ENCODE measurements around the gene KRT7. TPM values are rescaled to one million over a fixed set of nuclear protein-coding genes. Genes with fewer than 3 reads are reported as not detected.

The KRT7 gene
- total and polyA plus RNA-seq, 2 donors (not counting 3 experiments of a cell fraction or from before 2014, with no cell fraction given): 120 to 293 TPM

DNA sequence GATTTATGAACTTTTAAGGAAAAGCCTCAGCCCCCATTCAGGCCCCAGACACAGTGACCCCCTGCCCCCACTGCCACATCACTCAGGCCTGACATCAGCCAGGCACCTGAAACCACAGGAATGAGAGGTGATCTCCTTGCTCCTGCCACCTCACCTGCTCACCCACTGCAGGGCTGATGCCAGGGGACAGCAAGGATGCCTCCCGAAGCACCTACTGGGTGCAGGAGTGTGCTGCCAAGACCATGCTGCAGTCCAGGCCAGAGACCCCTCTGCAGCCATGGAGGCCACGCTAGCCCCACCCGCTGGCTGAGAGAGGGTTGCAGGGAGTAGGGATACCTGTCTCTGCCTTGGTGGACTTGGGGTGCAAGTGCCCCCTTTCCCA, 18.6 kb upstream of the KRT7 start:
- intact Hi-C loops (cut with micrococcal nuclease): loop anchor here (10.0 kb wide), 1 partner anchor 660 kb away; no protein-coding TSS in a partner anchor
- peaks cover 33% of the 10 kb centered on the region for H3K4me1 ChIP-seq (ENCODE audit: control insufficient read depth, extremely low read depth, insufficient read depth, low read length)

DNA sequence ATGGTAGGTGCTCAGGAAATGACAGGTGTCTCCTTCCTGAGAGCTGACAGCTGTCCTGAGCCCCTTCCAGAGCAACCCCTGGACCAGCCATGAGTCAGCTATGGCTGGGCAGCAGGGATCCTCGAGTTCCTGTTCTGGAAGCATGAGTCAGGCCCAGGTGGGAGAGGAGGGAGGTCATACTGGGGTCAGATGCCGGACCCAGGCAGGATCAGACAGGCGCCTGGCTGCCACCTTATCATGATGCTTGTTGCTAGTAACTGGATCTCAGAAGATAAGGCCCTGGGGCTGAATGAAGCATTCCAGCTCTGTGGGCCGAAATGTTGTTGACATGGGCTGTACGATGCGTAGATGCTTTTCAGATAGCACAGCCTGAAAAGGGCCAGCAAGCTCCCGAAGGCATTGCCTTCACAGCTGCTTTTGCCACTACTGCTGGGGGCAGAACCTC, 17.4 kb upstream of the KRT7 start:
- peak overlapping the region; percentile 32 for H3K4me2 ChIP-seq (ENCODE audit: insufficient read depth, low read length)
- H3K4me3 ChIP-seq (replicated peaks in 1 of 3; ENCODE audit: insufficient read depth in 1 of 3, low read depth in 1 of 3, low read length in 3 of 3): no peak overlapping the region
- TF ChIP-seq, protein P1, sequence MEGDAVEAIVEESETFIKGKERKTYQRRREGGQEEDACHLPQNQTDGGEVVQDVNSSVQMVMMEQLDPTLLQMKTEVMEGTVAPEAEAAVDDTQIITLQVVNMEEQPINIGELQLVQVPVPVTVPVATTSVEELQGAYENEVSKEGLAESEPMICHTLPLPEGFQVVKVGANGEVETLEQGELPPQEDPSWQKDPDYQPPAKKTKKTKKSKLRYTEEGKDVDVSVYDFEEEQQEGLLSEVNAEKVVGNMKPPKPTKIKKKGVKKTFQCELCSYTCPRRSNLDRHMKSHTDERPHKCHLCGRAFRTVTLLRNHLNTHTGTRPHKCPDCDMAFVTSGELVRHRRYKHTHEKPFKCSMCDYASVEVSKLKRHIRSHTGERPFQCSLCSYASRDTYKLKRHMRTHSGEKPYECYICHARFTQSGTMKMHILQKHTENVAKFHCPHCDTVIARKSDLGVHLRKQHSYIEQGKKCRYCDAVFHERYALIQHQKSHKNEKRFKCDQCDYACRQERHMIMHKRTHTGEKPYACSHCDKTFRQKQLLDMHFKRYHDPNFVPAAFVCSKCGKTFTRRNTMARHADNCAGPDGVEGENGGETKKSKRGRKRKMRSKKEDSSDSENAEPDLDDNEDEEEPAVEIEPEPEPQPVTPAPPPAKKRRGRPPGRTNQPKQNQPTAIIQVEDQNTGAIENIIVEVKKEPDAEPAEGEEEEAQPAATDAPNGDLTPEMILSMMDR (IDR thresholded peaks at IDR 0.05; ENCODE audit: extremely low read depth in 1 of 2, insufficient read depth in 1 of 2, low read depth in 1 of 2, low read length in 2 of 2): no peak
- peak; percentile 28 for TF ChIP-seq POLR2A (IDR thresholded peaks at IDR 0.05; ENCODE audit: low read depth, low read length)
- TF ChIP-seq POLR2AphosphoS5 (IDR thresholded peaks at IDR 0.05; ENCODE audit: insufficient read depth, low read depth, low read length): peak; percentile 95
- TF ChIP-seq, protein P2, sequence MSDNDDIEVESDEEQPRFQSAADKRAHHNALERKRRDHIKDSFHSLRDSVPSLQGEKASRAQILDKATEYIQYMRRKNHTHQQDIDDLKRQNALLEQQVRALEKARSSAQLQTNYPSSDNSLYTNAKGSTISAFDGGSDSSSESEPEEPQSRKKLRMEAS (IDR thresholded peaks at IDR 0.05; ENCODE audit: insufficient read depth, insufficient read length): no peak
- peak; percentile 98 for TF ChIP-seq FOS (IDR thresholded peaks at IDR 0.05; ENCODE audit: borderline replicate concordance, insufficient read depth, low read length)
- peak; percentile 70 for TF ChIP-seq JUN (IDR thresholded peaks at IDR 0.05; ENCODE audit: borderline replicate concordance, insufficient read depth, insufficient read length, low read depth)
- TF ChIP-seq EZH2 (IDR thresholded peaks at IDR 0.05; ENCODE audit: borderline replicate concordance, low read depth, low read length, severe bottlenecking): no peak
- TF ChIP-seq MYC (IDR thresholded peaks at IDR 0.05; ENCODE audit: low read depth, low read length): peak; percentile 54
- peak; percentile 96 for TF ChIP-seq GATA2 (IDR thresholded peaks at IDR 0.05; ENCODE audit: insufficient read depth, insufficient read length, low read depth, low read length)
- H3K9me3 ChIP-seq (replicated peaks; ENCODE audit: control insufficient read depth, insufficient read depth, low read length): no peaks in the 10 kb centered on the region
- no TSS peak for BruUV-seq (replicated peaks)
- dilution Hi-C loops (cut with MboI; ENCODE audit: extremely low pct_ligation_motif_present, low sequenced_read_pairs): no loop called here
- H2AFZ ChIP-seq (ENCODE audit: low read depth, low read length): no peak overlapping the region
- peak overlapping the region; percentile 96 for H3K27ac ChIP-seq (ENCODE audit: insufficient read depth, low read depth, low read length)
- FAIRE-seq (peak; percentile 96), DNase-seq (ENCODE audit: low read depth, low spot score) (peak; percentile 89)
- H3K79me2 ChIP-seq (ENCODE audit: control insufficient read depth, insufficient read depth, low read length): no peaks in the 10 kb centered on the region
- H3K27me3 ChIP-seq (ENCODE audit: control insufficient read depth in 2 of 2, insufficient read depth in 2 of 2, low read length in 2 of 2): no peaks in the 10 kb centered on the region
- H3K36me3 ChIP-seq (ENCODE audit: control insufficient read depth in 2 of 2, extremely low read depth in 1 of 2, insufficient read depth in 2 of 2, low read length in 2 of 2): no peaks in the 10 kb centered on the region
- ChIA-PET POLR2A (interaction anchor here (2.5 kb wide), 1 partner anchor 23 kb away, joined by 13 read pairs; the partner anchor contains the start of gene KRT80), CTCF (interaction anchor here (0.6 to 8.1 kb wide), 14 partner anchors 8 to 655 kb away, joined by 3 to 138 read pairs (median 4); partner anchors contain the start of genes KRT7 and KRT80)
- peaks cover 33% of the 10 kb centered on the region for H3K4me1 ChIP-seq (ENCODE audit: control insufficient read depth, extremely low read depth, insufficient read depth, low read length)
- H4K20me1 ChIP-seq (replicated peaks; ENCODE audit: control insufficient read depth, extremely low read depth, insufficient read depth, low read length): no peaks in the 10 kb centered on the region
- no peaks in the 10 kb centered on the region for H3K9me1 ChIP-seq (replicated peaks; ENCODE audit: control insufficient read depth, extremely low read depth, insufficient read depth, low read length)
- intact Hi-C loops (cut with micrococcal nuclease): loop anchor here (1.0 to 10.0 kb wide), 3 partner anchors 15 to 659 kb away; no protein-coding TSS in a partner anchor
- H3K9ac ChIP-seq (replicated peaks; ENCODE audit: extremely low read depth, insufficient read depth, low read length): peak overlapping the region; percentile 62

More for the DNA sequence above, 18.6 kb upstream of the KRT7 start:
- dilution Hi-C loops (cut with MboI; ENCODE audit: extremely low pct_ligation_motif_present, low sequenced_read_pairs): no loop called here
- no peak for DNase-seq (ENCODE audit: low read depth, low spot score)
- BruUV-seq (replicated peaks): no TSS peak
- Histone ChIP-seq H3K9me3 (replicated peaks; ENCODE audit: control insufficient read depth, insufficient read depth, low read length) (no peaks in the 10 kb centered on the region), H3K4me2 (ENCODE audit: insufficient read depth, low read length) (no peak overlapping the region), H4K20me1 (replicated peaks; ENCODE audit: control insufficient read depth, extremely low read depth, insufficient read depth, low read length) (no peaks in the 10 kb centered on the region), H3K27ac (ENCODE audit: insufficient read depth, low read depth, low read length) (peak overlapping the region; percentile 96), H3K36me3 (ENCODE audit: control insufficient read depth in 2 of 2, extremely low read depth in 1 of 2, insufficient read depth in 2 of 2, low read length in 2 of 2) (no peaks in the 10 kb centered on the region), H3K9me1 (replicated peaks; ENCODE audit: control insufficient read depth, extremely low read depth, insufficient read depth, low read length) (no peaks in the 10 kb centered on the region), H2AFZ (ENCODE audit: low read depth, low read length) (no peak overlapping the region), H3K27me3 (ENCODE audit: control insufficient read depth in 2 of 2, insufficient read depth in 2 of 2, low read length in 2 of 2) (no peaks in the 10 kb centered on the region), H3K9ac (replicated peaks; ENCODE audit: extremely low read depth, insufficient read depth, low read length) (no peak overlapping the region), H3K4me3 (replicated peaks in 1 of 3; ENCODE audit: insufficient read depth in 1 of 3, low read depth in 1 of 3, low read length in 3 of 3) (no peak overlapping the region), H3K79me2 (ENCODE audit: control insufficient read depth, insufficient read depth, low read length) (no peaks in the 10 kb centered on the region)
- TF ChIP-seq, protein P1 (IDR thresholded peaks at IDR 0.05; ENCODE audit: extremely low read depth in 1 of 2, insufficient read depth in 1 of 2, low read depth in 1 of 2, low read length in 2 of 2): no peak
- TF ChIP-seq EZH2 (IDR thresholded peaks at IDR 0.05; ENCODE audit: borderline replicate concordance, low read depth, low read length, severe bottlenecking) (no peak), MYC (IDR thresholded peaks at IDR 0.05; ENCODE audit: low read depth, low read length) (no peak), JUN (IDR thresholded peaks at IDR 0.05; ENCODE audit: borderline replicate concordance, insufficient read depth, insufficient read length, low read depth) (no peak)
- no peak for FAIRE-seq
- ChIA-PET CTCF (interaction anchor here (1.4 to 8.1 kb wide), 12 partner anchors 8 to 113 kb away, joined by 4 to 138 read pairs (median 12); partner anchors contain the start of genes KRT7 and KRT80), POLR2A (interaction anchor here (2.5 kb wide), 1 partner anchor 22 kb away, joined by 13 read pairs; the partner anchor contains the start of gene KRT80)
